HCT116 (cell line): ENCODE results near the gene CCDC187. TPM values are rescaled to one million over a fixed set of nuclear protein-coding genes. Genes with fewer than 3 reads are reported as not detected.

Source experiments
- ATAC-seq: fragments of 200-7000 bp; cut with Tn5 transposase; 2 replicates; pipeline ENCODE4 v1.9.1; 2020; ENCODE audit warnings: mild to moderate bottlenecking, moderate library complexity
- BruUV-seq: library from RNA; stranded (reverse); fragments of 400-500 nt; replicated peaks from 2 replicates; lab custom pipeline; 2021; lab: Mats Ljungman, UMichigan
- CTCF ChIA-PET: fragments of 300-600 bp; sonication (Branson Sonifier 250); formaldehyde crosslinking; loops from one replicate; lab custom pipeline; 2021; ENCODE audit warnings: antibody characterized with exemption; lab: Charles Lee
- POLR2A ChIA-PET: fragments of 300-600, 350-600 bp; sonication (Branson Sonifier 250); formaldehyde crosslinking; loops from one replicate; lab custom pipeline; 2021; ENCODE audit warnings: antibody characterized with exemption; lab: Charles Lee
- RAD21 ChIA-PET, 2 experiments: fragments of 300-600 bp; sonication (Branson Sonifier 250); formaldehyde crosslinking; loops; one replicate each; lab custom pipeline; 2023; ENCODE audit warnings: low total read pairs in 2 of 2; ENCODE audit not compliant: uncharacterized antibody in 2 of 2, unreplicated experiment in 2 of 2, low non-redundant PET in 1 of 2; lab: Charles Lee
- DNase-seq: peaks from one replicate; pipeline ENCODE4 v3.0.0-alpha.2; 2010; ENCODE audit warnings: low read depth, low spot score
- H2AFZ ChIP-seq: fragments of 200-600 bp; shearing (Covaris generic), sonication (generic); 2 replicates; pipeline ENCODE4 v1.6.1; 2017; ENCODE audit warnings: low read depth, mixed run types, mixed read lengths, antibody characterized with exemption, low read length; ENCODE audit not compliant: poor library complexity, severe bottlenecking
- H3K27ac ChIP-seq: 2 replicates; pipeline ENCODE4 v1.5.1; 2012; ENCODE audit warnings: low read depth, low read length
- H3K27me3 ChIP-seq: fragments of 200-600 bp; sonication (generic); 2 replicates; pipeline ENCODE4 v1.6.1; 2016; ENCODE audit warnings: mixed run types, low read length, mixed read lengths; ENCODE audit not compliant: insufficient read depth
- H3K36me3 ChIP-seq, 2 experiments: fragments of 200-500 bp in 1 of 2; fragments of 200-600 bp in 1 of 2; sonication (Bioruptor generic) in 1 of 2; sonication (generic) in 1 of 2; 2 replicates each; pipeline versions ENCODE4 v1.5.1 to v1.6.1; 2014 to 2016; ENCODE audit warnings: low read length in 2 of 2, inconsistent platforms in 1 of 2, mixed read lengths in 1 of 2, mixed run types in 1 of 2; ENCODE audit not compliant: insufficient read depth in 2 of 2, control insufficient read depth in 1 of 2
- H3K4me1 ChIP-seq, 2 experiments: fragments of 200-600 bp in 1 of 2; sonication (generic) in 1 of 2; 2 replicates each; pipeline versions ENCODE4 v1.5.1 to v1.6.1; 2012 to 2017; ENCODE audit warnings: low read length in 2 of 2, inconsistent platforms in 1 of 2, mild to moderate bottlenecking in 1 of 2, mixed read lengths in 1 of 2, mixed run types in 1 of 2, moderate library complexity in 1 of 2; ENCODE audit not compliant: insufficient read depth in 2 of 2, control insufficient read depth in 1 of 2
- H3K4me2 ChIP-seq: fragments of 200-600 bp; sonication (generic); 2 replicates; pipeline ENCODE4 v1.6.1; 2017; ENCODE audit warnings: mixed run types, low read length, mixed read lengths
- H3K4me3 ChIP-seq, 2 experiments: fragments of 200-600 bp in 1 of 2; sonication (generic) in 1 of 2; replicated peaks in 1 of 2; 2 replicates each; pipeline ENCODE4 v1.5.1; 2011 to 2016; ENCODE audit warnings: low read length in 2 of 2, control low read depth in 1 of 2, low read depth in 1 of 2, mild to moderate bottlenecking in 1 of 2, mixed read lengths in 1 of 2, mixed run types in 1 of 2
- H3K79me2 ChIP-seq: fragments of 200-600 bp; sonication (generic); 2 replicates; pipeline ENCODE4 v1.6.1; 2017; ENCODE audit warnings: mild to moderate bottlenecking, mixed run types, low read length, moderate library complexity, mixed read lengths; ENCODE audit not compliant: insufficient read depth
- H3K9ac ChIP-seq: fragments of 200-600 bp; sonication (generic); 2 replicates; pipeline ENCODE4 v1.6.1; 2016; ENCODE audit warnings: low read length, mixed read lengths
- H3K9me2 ChIP-seq: fragments of 200-600 bp; sonication (generic), shearing (Covaris generic); 2 replicates; pipeline ENCODE4 v1.6.1; 2017; ENCODE audit warnings: mixed run types, mild to moderate bottlenecking, moderate library complexity; ENCODE audit not compliant: insufficient read depth
- H3K9me3 ChIP-seq, 2 experiments: fragments of 200-500 bp in 1 of 2; fragments of 200-600 bp in 1 of 2; sonication (Bioruptor generic) in 1 of 2; sonication (generic) in 1 of 2; 2 replicates each; pipeline ENCODE4 v1.6.1; 2014 to 2017; ENCODE audit warnings: low read length in 2 of 2, mixed read lengths in 2 of 2, inconsistent platforms in 1 of 2, low read depth in 1 of 2, mild to moderate bottlenecking in 1 of 2, mixed run types in 1 of 2, moderate library complexity in 1 of 2; ENCODE audit not compliant: control insufficient read depth in 1 of 2, insufficient read depth in 1 of 2
- H4K20me1 ChIP-seq: fragments of 200-600 bp; sonication (generic), shearing (Covaris generic); 2 replicates; pipeline ENCODE4 v1.6.1; 2017; ENCODE audit warnings: mixed run types, mild to moderate bottlenecking, moderate library complexity; ENCODE audit not compliant: insufficient read depth
- EGR1 ChIP-seq: IDR thresholded peaks from 2 replicates; pipeline ENCODE4 v1.6.1; 2012; ENCODE audit warnings: low read depth
- EZH2 ChIP-seq: fragments of 200-600 bp; sonication (generic); IDR thresholded peaks from 2 replicates; pipeline ENCODE4 v1.6.1; 2017; ENCODE audit warnings: antibody characterized with exemption, mixed run types
- EZH2phosphoT487 ChIP-seq: fragments of 200-600 bp; IDR thresholded peaks from 2 replicates; pipeline ENCODE4 v1.6.1; 2018; ENCODE audit warnings: antibody characterized with exemption, borderline replicate concordance
- FOSL1 ChIP-seq: IDR thresholded peaks from 2 replicates; pipeline ENCODE4 v1.6.1; 2012; ENCODE audit warnings: low read depth
- JUND ChIP-seq: IDR thresholded peaks from 2 replicates; pipeline ENCODE4 v1.6.1; 2012
- RAD21 ChIP-seq: IDR thresholded peaks from 2 replicates; pipeline ENCODE4 v1.6.1; 2012; ENCODE audit warnings: low read depth, mild to moderate bottlenecking
- REST ChIP-seq: IDR thresholded peaks from 2 replicates; pipeline ENCODE4 v1.6.1; 2012; ENCODE audit warnings: low read depth
- SIN3A ChIP-seq: IDR thresholded peaks from 2 replicates; pipeline ENCODE4 v1.6.1; 2012; ENCODE audit warnings: low read depth
- SP1 ChIP-seq: IDR thresholded peaks from 2 replicates; pipeline ENCODE4 v1.6.1; 2012; ENCODE audit warnings: low read depth
- TCF7L2 ChIP-seq: IDR thresholded peaks from 2 replicates; pipeline ENCODE4 v1.7.0; 2011; ENCODE audit warnings: borderline replicate concordance, inconsistent platforms; ENCODE audit not compliant: insufficient read depth, insufficient read length; ENCODE audit errors: extremely low read depth
- YY1 ChIP-seq: IDR thresholded peaks from 2 replicates; pipeline ENCODE4 v1.6.1; 2011; ENCODE audit warnings: low read length, low read depth, moderate library complexity, mild to moderate bottlenecking; ENCODE audit not compliant: insufficient replicate concordance; ENCODE audit errors: extremely low read depth
- ZBTB33 ChIP-seq: IDR thresholded peaks from 2 replicates; pipeline ENCODE4 v1.6.1; 2011; ENCODE audit warnings: mild to moderate bottlenecking, low read length, moderate library complexity; ENCODE audit not compliant: insufficient replicate concordance; ENCODE audit errors: extremely low read depth
- ZNF274 ChIP-seq: fragments of 200-500 bp; sonication (Bioruptor generic); IDR thresholded peaks from 2 replicates; pipeline ENCODE4 v1.6.1; 2014; ENCODE audit warnings: mild to moderate bottlenecking, low read depth, low read length, inconsistent platforms
- intact Hi-C: fragments of 100-400 bp; cut with micrococcal nuclease; formaldehyde crosslinking; loops from 2 replicates; pipeline ENCODE4 v1.10.0; 2022
- total RNA-seq: library from RNA; stranded (reverse); gene quantifications from one replicate; pipeline ENCODE4 v1.2.1, GENCODE V29; 2021; ENCODE audit not compliant: unreplicated experiment
- TF ChIP-seq, protein P1 (sequence below): IDR thresholded peaks from 2 replicates; pipeline ENCODE4 v1.6.1; 2012
- TF ChIP-seq, protein P2 (sequence below), 3 experiments: fragments of 200-600 bp in 1 of 3; sonication (generic) in 1 of 3; IDR thresholded peaks in 2 of 3; conservative IDR thresholded peaks in 1 of 3; 2 replicates each; pipeline ENCODE4 v1.5.1; 2012 to 2017; ENCODE audit warnings: low read depth in 2 of 3, low read length in 2 of 3, antibody characterized with exemption in 1 of 3, borderline replicate concordance in 1 of 3, control low read depth in 1 of 3, mild to moderate bottlenecking in 1 of 3, mixed read lengths in 1 of 3, mixed run types in 1 of 3, moderate library complexity in 1 of 3; ENCODE audit not compliant: insufficient read depth in 1 of 3

Gene CCDC187
- total RNA-seq, 1 experiment from 2014 or later = 4.6 TPM

GRCh38 chr9:136233411-136233810, 70.5 kb downstream of the CCDC187 start (continued):
- TF ChIP-seq ZBTB33 = no peak
- no peak for TF ChIP-seq EZH2
- TF ChIP-seq, protein P1, sequence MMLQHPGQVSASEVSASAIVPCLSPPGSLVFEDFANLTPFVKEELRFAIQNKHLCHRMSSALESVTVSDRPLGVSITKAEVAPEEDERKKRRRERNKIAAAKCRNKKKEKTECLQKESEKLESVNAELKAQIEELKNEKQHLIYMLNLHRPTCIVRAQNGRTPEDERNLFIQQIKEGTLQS = no peak
- no peak for TF ChIP-seq TCF7L2

DNA sequence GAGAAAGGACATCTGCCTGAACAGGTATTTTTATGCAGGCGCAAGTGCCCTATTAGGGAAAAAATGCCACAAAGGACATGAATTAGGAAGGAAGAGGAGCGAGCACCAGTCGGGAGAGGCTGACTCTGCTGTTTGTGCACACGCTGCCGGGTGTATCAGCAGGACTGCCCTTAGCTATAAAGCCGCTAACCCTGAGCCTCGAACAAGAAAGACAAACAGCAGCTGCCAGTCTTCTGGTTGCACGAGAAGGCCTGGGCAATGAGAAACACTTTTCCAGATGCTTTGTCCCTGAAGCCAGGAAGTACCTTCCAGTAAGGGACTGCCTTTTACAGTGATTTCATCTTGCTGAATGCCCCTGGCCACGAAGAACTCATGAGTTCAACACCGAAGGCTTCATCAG, 70.9 kb downstream of the CCDC187 start:
- ChIA-PET RAD21 (no interaction called here), CTCF (no interaction called here), POLR2A (no interaction called here)
- Histone ChIP-seq H3K27ac (no peak overlapping the region), H3K79me2 (peaks cover 88% of the 10 kb centered on the region), H3K4me2 (no peak overlapping the region), H4K20me1 (no peaks in the 10 kb centered on the region), H3K4me1 (peaks cover 12 to 29% of the 10 kb centered on the region in 2 experiments), H3K9ac (no peak overlapping the region), H3K9me2 (no peaks in the 10 kb centered on the region), H3K4me3 (no peak overlapping the region), H3K27me3 (no peaks in the 10 kb centered on the region), H3K9me3 (no peaks in the 10 kb centered on the region), H2AFZ (no peak overlapping the region), H3K36me3 (peaks cover 2 to 26% of the 10 kb centered on the region in 2 experiments; a peak in 3 of 4 replicates)
- DNase-seq (no peak), ATAC-seq (no peak)
- BruUV-seq = no TSS peak
- intact Hi-C loops = no loop called here
- TF ChIP-seq ZNF274 (no peak), REST (no peak), EZH2phosphoT487 (no peak), JUND (no peak), RAD21 (no peak), TCF7L2 (no peak), FOSL1 (no peak), EGR1 (no peak), SP1 (no peak), YY1 (no peak), SIN3A (no peak)
- TF ChIP-seq, protein P2, sequence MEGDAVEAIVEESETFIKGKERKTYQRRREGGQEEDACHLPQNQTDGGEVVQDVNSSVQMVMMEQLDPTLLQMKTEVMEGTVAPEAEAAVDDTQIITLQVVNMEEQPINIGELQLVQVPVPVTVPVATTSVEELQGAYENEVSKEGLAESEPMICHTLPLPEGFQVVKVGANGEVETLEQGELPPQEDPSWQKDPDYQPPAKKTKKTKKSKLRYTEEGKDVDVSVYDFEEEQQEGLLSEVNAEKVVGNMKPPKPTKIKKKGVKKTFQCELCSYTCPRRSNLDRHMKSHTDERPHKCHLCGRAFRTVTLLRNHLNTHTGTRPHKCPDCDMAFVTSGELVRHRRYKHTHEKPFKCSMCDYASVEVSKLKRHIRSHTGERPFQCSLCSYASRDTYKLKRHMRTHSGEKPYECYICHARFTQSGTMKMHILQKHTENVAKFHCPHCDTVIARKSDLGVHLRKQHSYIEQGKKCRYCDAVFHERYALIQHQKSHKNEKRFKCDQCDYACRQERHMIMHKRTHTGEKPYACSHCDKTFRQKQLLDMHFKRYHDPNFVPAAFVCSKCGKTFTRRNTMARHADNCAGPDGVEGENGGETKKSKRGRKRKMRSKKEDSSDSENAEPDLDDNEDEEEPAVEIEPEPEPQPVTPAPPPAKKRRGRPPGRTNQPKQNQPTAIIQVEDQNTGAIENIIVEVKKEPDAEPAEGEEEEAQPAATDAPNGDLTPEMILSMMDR (IDR thresholded peaks at IDR 0.05 in 2 of 3, conservative IDR thresholded peaks at IDR 0.05 in 1 of 3; ENCODE audit: borderline replicate concordance in 1 of 3, insufficient read depth in 1 of 3, low read depth in 2 of 3, low read length in 2 of 3) = no peak
